Kidney (tissue), 14 donors: ENCODE data around the gene MYO5A. TPM values are rescaled to one million over a fixed set of nuclear protein-coding genes. Genes with fewer than 3 reads are reported as not detected.

Source experiments
- DNase-seq, 5 donors: peaks; one replicate each; pipeline ENCODE4 v3.0.0-alpha.2; 2013 to 2020
- FAIRE-seq: peaks from 2 replicates; lab custom pipeline; 2012; peaks lifted over from hg19 to GRCh38; lab: Jason Lieb, UNC
- H3K27ac ChIP-seq, 2 donors: one replicate each; pipeline ENCODE4 v1.7.0; 2013; ENCODE audit warnings: low read depth in 2 of 2, low read length in 2 of 2, inconsistent platforms in 1 of 2
- H3K27me3 ChIP-seq: one replicate; pipeline ENCODE4 v1.7.1; 2013; ENCODE audit warnings: low read length, inconsistent platforms; ENCODE audit not compliant: control insufficient read depth, insufficient read depth
- H3K36me3 ChIP-seq, 3 donors: one replicate each; pipeline versions ENCODE4 v1.7.0 to v1.7.1; 2013; ENCODE audit warnings: low read length in 3 of 3, control low read depth in 1 of 3, inconsistent platforms in 1 of 3; ENCODE audit not compliant: insufficient read depth in 3 of 3, control insufficient read depth in 2 of 3
- H3K4me1 ChIP-seq, 3 donors: one replicate each; pipeline versions ENCODE4 v1.7.0 to v1.7.1; 2013; ENCODE audit warnings: low read length in 3 of 3, inconsistent platforms in 1 of 3, low read depth in 1 of 3; ENCODE audit not compliant: control insufficient read depth in 2 of 3, insufficient read depth in 2 of 3
- H3K4me3 ChIP-seq, 3 donors: one replicate each; pipeline versions ENCODE4 v1.7.0 to v1.8.1; 2013; ENCODE audit warnings: low read length in 3 of 3, control low read depth in 1 of 3, inconsistent platforms in 1 of 3
- H3K9ac ChIP-seq, 3 donors: one replicate each; pipeline versions ENCODE4 v1.7.0 to v1.7.1; 2013; ENCODE audit warnings: low read length in 3 of 3, control low read depth in 1 of 3, inconsistent platforms in 1 of 3
- H3K9me3 ChIP-seq, 3 donors: one replicate each; pipeline versions ENCODE4 v1.7.0 to v1.7.1; 2013; ENCODE audit warnings: low read length in 3 of 3, control low read depth in 1 of 3, inconsistent platforms in 1 of 3; ENCODE audit not compliant: control insufficient read depth in 2 of 3, insufficient read depth in 1 of 3
- CTCF ChIP-seq: IDR thresholded peaks from 3 replicates; pipeline ENCODE4 v1.5.1; 2012; ENCODE audit warnings: mild to moderate bottlenecking, moderate library complexity, borderline replicate concordance; ENCODE audit not compliant: insufficient read depth; ENCODE audit errors: extremely low read depth
- intact Hi-C: fragments of 100-400 bp; cut with DNase I; formaldehyde crosslinking; loops from one replicate; pipeline ENCODE4 v1.11.1; 2022
- polyA plus RNA-seq: library from polyadenylated mRNA; stranded (reverse); fragments of 350-450 nt; fragmentation: Illumina TruSeq; extraction: RNeasy Lipid Tissue Mini Kit (QIAGEN cat#74804); gene quantifications from one replicate; pipeline ENCODE4 v1.2.3, GENCODE V29; 2014; ENCODE audit warnings: low read depth, low replicate concordance; ENCODE audit not compliant: insufficient read depth
- total RNA-seq: library from RNA; stranded (reverse); fragmentation: NEBNext Ultra II Directional; extraction: Animal tissue kit (Norgen Biotek cat#: 25700); gene quantifications from one replicate; pipeline ENCODE4 v1.2.1, GENCODE V29; 2021
- donor health status: control.
- donor health status: control.
- donor health status: control.
- donor health status: control.
- donor health status: control.
- donor health status: DM: yes; HTN: yes; CAD: no.
- donor health status: Normal renal cell carcinoma (clear cell type).

Gene MYO5A
- total and polyA plus RNA-seq, 2 donors from 2014 or later: 3.5 to 32.9 TPM

- Histone ChIP-seq H3K9ac (no peak overlapping the region), H3K4me1 (no peaks in the 10 kb centered on the region), H3K4me3 (no peak overlapping the region), H3K27me3 (no peaks in the 10 kb centered on the region), H3K36me3 (peaks cover 0 to 6% (median 4%) of the 10 kb centered on the region in 3 donors), H3K9me3 (no peaks in the 10 kb centered on the region), H3K27ac (no peak overlapping the region)
- no peak for FAIRE-seq
- DNase-seq: no peak
- intact Hi-C loops: no loop called here
- no peak for TF ChIP-seq CTCF
Measured at GRCh38 chr15:52348056-52348745, 180.5 kb downstream of the MYO5A start.

GRCh38 chr15:52344592-52344991 lies 184.1 kb downstream of the MYO5A start:
- intact Hi-C loops: no loop called here
- Histone ChIP-seq H3K9me3 (no peaks in the 10 kb centered on the region), H3K36me3 (peaks cover 0 to 5% (median 0%) of the 10 kb centered on the region in 3 donors), H3K4me3 (no peak overlapping the region), H3K27ac (no peak overlapping the region), H3K4me1 (no peaks in the 10 kb centered on the region), H3K9ac (no peak overlapping the region), H3K27me3 (no peaks in the 10 kb centered on the region)
- DNase-seq (no peak), FAIRE-seq (no peak)
- no peak for TF ChIP-seq CTCF

- Histone ChIP-seq H3K9ac (no peak overlapping the region), H3K4me1 (no peaks in the 10 kb centered on the region), H3K27ac (no peak overlapping the region), H3K36me3 (peaks cover 0 to 2% (median 0%) of the 10 kb centered on the region in 3 donors), H3K9me3 (no peaks in the 10 kb centered on the region), H3K4me3 (no peak overlapping the region), H3K27me3 (no peaks in the 10 kb centered on the region)
- intact Hi-C loops: no loop called here
- FAIRE-seq (no peak), DNase-seq (no peak)
- TF ChIP-seq CTCF: no peak
Measured at GRCh38 chr15:52343831-52344230, 184.8 kb downstream of the MYO5A start.
